Testis (tissue), 2 donors: ENCODE measurements around the gene MROH7.
"Not testable (repeated sequence)": the region's sequence is repeated elsewhere in the genome, so short reads cannot be mapped to it uniquely, and the experiment has no call there.

Experiments
- POLR2A ChIP-seq: fragments of 450-650 bp; IDR thresholded peaks from one replicate; pipeline ENCODE4 v1.6.1; 2017; ENCODE audit warnings: antibody characterized with exemption, mild to moderate bottlenecking, moderate library complexity
- TF ChIP-seq, protein P1 (sequence below), 3 experiments: fragments of 450-650 bp in 2 of 3; fragments of 200-600 bp in 1 of 3; sonication (generic) in 1 of 3; IDR thresholded peaks; one replicate each; pipeline ENCODE4 v1.5.1; 2016 to 2019; ENCODE audit warnings: antibody characterized with exemption in 3 of 3, mild to moderate bottlenecking in 2 of 3, moderate library complexity in 1 of 3

DNA sequence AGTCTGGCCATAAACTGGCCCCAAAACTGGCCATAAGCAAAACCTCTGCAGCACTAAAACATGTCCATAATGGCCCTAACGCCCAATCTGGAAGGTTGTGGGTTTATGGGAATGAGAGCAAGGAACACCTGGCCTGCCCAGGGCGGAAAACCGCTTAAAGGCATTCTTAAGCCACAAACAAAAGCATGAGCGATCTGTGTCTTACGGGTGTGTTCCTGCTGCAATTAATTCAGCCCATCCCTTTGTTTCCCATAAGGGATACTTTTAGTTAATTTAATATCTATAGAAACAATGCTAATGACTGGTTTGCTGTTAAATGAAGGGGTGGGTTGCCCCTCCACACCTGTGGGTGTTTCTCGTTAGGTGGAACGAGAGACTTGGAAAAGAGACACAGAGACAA is 5.8 kb upstream of the MROH7 start:
- TF ChIP-seq, protein P1, sequence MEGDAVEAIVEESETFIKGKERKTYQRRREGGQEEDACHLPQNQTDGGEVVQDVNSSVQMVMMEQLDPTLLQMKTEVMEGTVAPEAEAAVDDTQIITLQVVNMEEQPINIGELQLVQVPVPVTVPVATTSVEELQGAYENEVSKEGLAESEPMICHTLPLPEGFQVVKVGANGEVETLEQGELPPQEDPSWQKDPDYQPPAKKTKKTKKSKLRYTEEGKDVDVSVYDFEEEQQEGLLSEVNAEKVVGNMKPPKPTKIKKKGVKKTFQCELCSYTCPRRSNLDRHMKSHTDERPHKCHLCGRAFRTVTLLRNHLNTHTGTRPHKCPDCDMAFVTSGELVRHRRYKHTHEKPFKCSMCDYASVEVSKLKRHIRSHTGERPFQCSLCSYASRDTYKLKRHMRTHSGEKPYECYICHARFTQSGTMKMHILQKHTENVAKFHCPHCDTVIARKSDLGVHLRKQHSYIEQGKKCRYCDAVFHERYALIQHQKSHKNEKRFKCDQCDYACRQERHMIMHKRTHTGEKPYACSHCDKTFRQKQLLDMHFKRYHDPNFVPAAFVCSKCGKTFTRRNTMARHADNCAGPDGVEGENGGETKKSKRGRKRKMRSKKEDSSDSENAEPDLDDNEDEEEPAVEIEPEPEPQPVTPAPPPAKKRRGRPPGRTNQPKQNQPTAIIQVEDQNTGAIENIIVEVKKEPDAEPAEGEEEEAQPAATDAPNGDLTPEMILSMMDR (IDR thresholded peaks at IDR 0.05): not testable (repeated sequence)
- not testable (repeated sequence) for TF ChIP-seq POLR2A
